T-cell (primary cell): ENCODE data around the gene KIF20A. TPM values are rescaled to one million over a fixed set of nuclear protein-coding genes. Genes with fewer than 3 reads are reported as not detected.

Source experiments
- ATAC-seq, 4 experiments: fragments of 200-7000 bp in 3 of 4; fragments of 150-1000 bp in 1 of 4; cut with Tn5 transposase; replicated peaks in 1 of 4; 1 replicate in 3 of 4; 2 replicates in 1 of 4; pipeline ENCODE4 v1.10.0; 2021; ENCODE audit warnings: moderate library complexity in 3 of 4, mild to moderate bottlenecking in 2 of 4, moderate number of reproducible peaks in 1 of 4
- CTCF ChIA-PET, 2 donors: fragments of 300-600 bp; sonication (Branson Sonifier 250); formaldehyde crosslinking; loops; one replicate each; lab custom pipeline; 2022; ENCODE audit warnings: antibody characterized with exemption in 2 of 2; lab: Charles Lee
- POLR2A ChIA-PET, 2 donors: fragments of 300-600 bp; sonication (Branson Sonifier 250); formaldehyde crosslinking; loops; one replicate each; lab custom pipeline; 2022; ENCODE audit warnings: antibody characterized with exemption in 2 of 2; lab: Charles Lee
- DNase-seq, 35 experiments: peaks; one replicate each; pipeline versions ENCODE4 v3.0.0 to v3.0.0-alpha.2; 2013 to 2023
- H3K27ac ChIP-seq: one replicate; pipeline ENCODE4 v1.5.1; 2013; ENCODE audit warnings: low read length
- H3K27me3 ChIP-seq, 2 experiments: replicated peaks in 1 of 2; 1 replicate in 1 of 2; 2 replicates in 1 of 2; pipeline versions ENCODE4 v1.6.1 to v1.7.0; 2013; ENCODE audit warnings: low read length in 1 of 2, mixed read lengths in 1 of 2; ENCODE audit not compliant: control insufficient read depth in 2 of 2, insufficient read depth in 2 of 2; ENCODE audit errors: extremely low read depth in 1 of 2
- H3K36me3 ChIP-seq, 2 donors: 1 replicate in 1 of 2; 2 replicates in 1 of 2; pipeline versions ENCODE4 v1.6.1 to v1.7.0; 2013; ENCODE audit warnings: low read length in 1 of 2; ENCODE audit not compliant: control insufficient read depth in 2 of 2, insufficient read depth in 1 of 2; ENCODE audit errors: extremely low read depth in 1 of 2
- H3K4me1 ChIP-seq, 2 experiments: 1 replicate in 1 of 2; 2 replicates in 1 of 2; pipeline versions ENCODE4 v1.6.1 to v1.7.0; 2013; ENCODE audit warnings: low read length in 2 of 2, mixed read lengths in 1 of 2; ENCODE audit not compliant: insufficient read depth in 2 of 2, control insufficient read depth in 1 of 2; ENCODE audit errors: extremely low read depth in 1 of 2
- H3K4me3 ChIP-seq, 2 donors: 1 replicate in 1 of 2; 2 replicates in 1 of 2; pipeline versions ENCODE4 v1.5.1 to v1.7.0; 2013; ENCODE audit warnings: mild to moderate bottlenecking in 2 of 2, low read length in 1 of 2, moderate library complexity in 1 of 2; ENCODE audit not compliant: control insufficient read depth in 1 of 2; ENCODE audit errors: extremely low read depth in 1 of 2
- H3K9me3 ChIP-seq: 2 replicates; pipeline ENCODE4 v1.7.0; 2013
- H3K27ac Mint-ChIP-seq, 2 donors: one replicate each; pipeline ENCODE4 v1.8.0; 2020 to 2021; ENCODE audit warnings: mild to moderate bottlenecking in 2 of 2, mixed read lengths in 2 of 2
- H3K27me3 Mint-ChIP-seq, 2 donors: one replicate each; pipeline ENCODE4 v1.8.0; 2021 to 2022; ENCODE audit warnings: mixed read lengths in 2 of 2
- H3K36me3 Mint-ChIP-seq: one replicate; pipeline ENCODE4 v1.8.0; 2021; ENCODE audit warnings: mixed read lengths
- H3K4me1 Mint-ChIP-seq, 3 donors: one replicate each; pipeline ENCODE4 v1.8.0; 2020 to 2022; ENCODE audit warnings: mixed read lengths in 3 of 3, mild to moderate bottlenecking in 1 of 3
- H3K4me3 Mint-ChIP-seq, 3 donors: one replicate each; pipeline ENCODE4 v1.8.0; 2020 to 2022; ENCODE audit warnings: mild to moderate bottlenecking in 3 of 3, mixed read lengths in 3 of 3, moderate library complexity in 3 of 3
- H3K9me3 Mint-ChIP-seq, 3 donors: one replicate each; pipeline ENCODE4 v1.8.0; 2020 to 2022; ENCODE audit warnings: mixed read lengths in 3 of 3
- WGBS: methylation state at CpG from one replicate; pipeline ENCODE4 v1.1.5; 2013; ENCODE audit warnings: missing lambda C conversion rate; ENCODE audit not compliant: insufficient coverage; 5-methylcytosine and 5-hydroxymethylcytosine counted together
- total RNA-seq, 35 experiments: library from RNA in 6 of 35; stranded (reverse) in 6 of 35; fragments of 120-200 nt in 1 of 35; gene quantifications; one replicate each; pipeline versions ENCODE4 v1.2.1 to v1.2.4 and lab custom pipeline; 2013 to 2026

Gene KIF20A
- total RNA-seq, 5 donors from 2014 or later (not counting 1 experiment from before 2014, with no cell fraction given) = 0.32 to 0.67 (median 0.56) TPM

DNA sequence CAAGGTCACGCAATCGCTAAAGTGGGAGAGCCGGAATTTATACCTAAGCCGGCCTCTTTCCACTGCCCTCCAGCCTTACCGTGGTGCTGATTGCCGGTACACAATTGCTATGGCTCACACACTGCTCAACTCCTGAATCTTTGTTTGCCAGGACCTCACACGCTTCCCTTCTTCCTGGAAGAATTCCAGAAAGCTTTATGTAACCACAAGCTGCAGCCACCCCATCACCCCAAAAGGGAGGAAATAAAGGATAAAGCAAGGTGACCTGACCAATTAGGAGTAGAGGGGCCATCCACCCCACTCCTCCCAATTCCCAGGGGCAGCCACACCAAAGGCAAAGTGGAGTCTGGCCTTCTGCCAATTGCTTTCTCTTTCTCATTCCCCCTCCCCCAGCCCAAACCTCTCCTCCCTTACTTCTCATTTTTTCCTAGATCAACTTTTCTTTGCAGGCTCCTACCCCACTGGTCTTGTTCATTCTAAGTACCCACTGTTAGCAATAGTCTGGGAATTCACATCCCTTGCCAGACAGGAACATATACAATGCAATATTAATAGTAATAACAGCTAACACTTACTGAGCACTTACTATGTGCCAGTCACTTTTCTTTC lies 52.2 kb downstream of the KIF20A start:
- H3K36me3 ChIP-seq = no peaks in the 10 kb centered on the region
- no peaks in the 10 kb centered on the region for H3K9me3 ChIP-seq
- H3K27ac ChIP-seq = no peak overlapping the region
- Mint-ChIP-seq H3K9me3 (peaks cover 0 to 4% (median under 1%) of the 10 kb centered on the region in 3 donors), H3K36me3 (peaks cover under 1% of the 10 kb centered on the region), H3K4me3 (no peak overlapping the region), H3K27me3 (peaks cover 13 to 21% of the 10 kb centered on the region in 2 donors), H3K27ac (no peak overlapping the region), H3K4me1 (no peaks in the 10 kb centered on the region)
- ChIA-PET CTCF (no interaction called here), POLR2A (interaction anchor here in 1 of 2 donors (0.7 kb wide), 1 partner anchor 663 kb away, joined by 3 read pairs; no protein-coding TSS in a partner anchor)
- ATAC-seq = no peak
- 89% methylated on average over 5 of the region's 7 CpGs for WGBS
- no peak overlapping the region for H3K4me3 ChIP-seq
- peaks cover 0 to 14% of the 10 kb centered on the region in 2 experiments for H3K27me3 ChIP-seq
- H3K4me1 ChIP-seq = no peaks in the 10 kb centered on the region
- no peak for DNase-seq

DNA sequence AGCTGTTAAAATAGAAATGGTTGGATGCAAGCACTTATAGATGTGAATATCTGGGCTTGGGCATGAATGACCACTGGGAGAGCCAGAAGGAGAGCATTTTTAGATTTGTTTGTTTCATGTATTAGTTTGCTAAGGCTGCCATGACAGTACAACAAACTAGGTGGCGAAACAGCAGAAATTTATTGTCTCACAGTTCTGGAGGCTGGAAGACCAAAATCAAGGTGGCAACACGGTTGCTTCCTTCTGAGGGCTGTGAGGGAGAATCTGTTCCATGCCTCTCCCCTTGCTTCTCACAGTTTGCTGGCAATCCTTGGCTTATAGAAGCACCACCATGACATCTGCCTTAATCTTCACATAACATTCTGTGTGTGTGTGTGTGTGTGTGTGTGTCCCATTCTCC lies 54.4 kb downstream of the KIF20A start:
- Histone ChIP-seq H3K4me1 (no peaks in the 10 kb centered on the region), H3K27me3 (peaks cover 0 to 14% of the 10 kb centered on the region in 2 experiments), H3K27ac (no peak overlapping the region), H3K4me3 (no peak overlapping the region), H3K9me3 (no peaks in the 10 kb centered on the region), H3K36me3 (no peaks in the 10 kb centered on the region)
- Mint-ChIP-seq H3K27ac (no peak overlapping the region), H3K4me3 (no peak overlapping the region), H3K36me3 (no peaks in the 10 kb centered on the region), H3K27me3 (peaks cover 13 to 21% of the 10 kb centered on the region in 2 donors), H3K9me3 (no peaks in the 10 kb centered on the region), H3K4me1 (no peaks in the 10 kb centered on the region)
- POLR2A ChIA-PET = no interaction called here
- WGBS = no CpG with 5 or more reads among the region's 2 CpGs
- ATAC-seq = no peak
- no peak for DNase-seq
- CTCF ChIA-PET = interaction anchor here in 1 of 2 donors (0.6 kb wide), 1 partner anchor 1029 kb away, joined by 4 read pairs; no protein-coding TSS in a partner anchor

GRCh38 chr5:138234651-138235050 lies 55.7 kb downstream of the KIF20A start:
- H3K9me3 Mint-ChIP-seq = no peaks in the 10 kb centered on the region

More at GRCh38 chr5:138234651-138235050, 55.7 kb downstream of the KIF20A start:
- H3K36me3 ChIP-seq = no peaks in the 10 kb centered on the region
- no CpG with 5 or more reads among the region's 2 CpGs for WGBS
- no peak overlapping the region for H3K4me3 ChIP-seq
- peaks cover 24 to 26% of the 10 kb centered on the region in 2 donors for H3K27me3 Mint-ChIP-seq
- CTCF ChIA-PET = no interaction called here
- H3K4me1 Mint-ChIP-seq = no peaks in the 10 kb centered on the region
- no peaks in the 10 kb centered on the region for H3K9me3 ChIP-seq
- POLR2A ChIA-PET = no interaction called here
- ATAC-seq (no peak), DNase-seq (no peak)
- no peak overlapping the region for H3K4me3 Mint-ChIP-seq
- no peak overlapping the region for H3K27ac ChIP-seq
- no peaks in the 10 kb centered on the region for H3K4me1 ChIP-seq
- H3K36me3 Mint-ChIP-seq = no peaks in the 10 kb centered on the region
- no peak overlapping the region for H3K27ac Mint-ChIP-seq
- peaks cover 0 to 22% of the 10 kb centered on the region in 2 experiments for H3K27me3 ChIP-seq

Other genes with a start within 250 kb of the KIF20A start
- 10 to 100 TPM; 43.4 to 53.7 (median 49.6) TPM for gene FAM13B, start 146.0 kb upstream of the KIF20A start, total RNA-seq
- gene WNT8A, start 95.1 kb upstream of the KIF20A start, total RNA-seq = not detected
- gene NME5, start 39.7 kb upstream of the KIF20A start, total RNA-seq = not detected
- gene BRD8, start 482 bp upstream of the KIF20A start, total RNA-seq = 10 to 100 TPM; 29.5 to 79.5 (median 72.2) TPM
- 10 to 100 TPM; 14.8 to 31.0 (median 23.8) TPM for gene CDC23, start 34.2 kb downstream of the KIF20A start, total RNA-seq
- not detected for gene GFRA3, start 95.5 kb downstream of the KIF20A start, total RNA-seq
- under 1 TPM in 1 of 5 donors, not detected in 4; 0.23 TPM for gene CDC25C, start 152.7 kb downstream of the KIF20A start, total RNA-seq
- gene FAM53C, start 159.2 kb downstream of the KIF20A start, total RNA-seq = 10 to 100 TPM; 22.2 to 58.3 (median 25.5) TPM
- 10 to 100 TPM; 72.9 to 78.3 (median 76.0) TPM for gene KDM3B, start 173.6 kb downstream of the KIF20A start, total RNA-seq